Nephron progenitor cell (in vitro differentiated cells): ENCODE results near the gene TIAM2.

Source experiments
- DNase-seq: peaks from one replicate; pipeline ENCODE4 v3.0.0; 2021
- H3K27ac Mint-ChIP-seq: 2 replicates; pipeline ENCODE4 v1.8.0; 2021; ENCODE audit warnings: mild to moderate bottlenecking, moderate library complexity, mixed read lengths
- H3K27me3 Mint-ChIP-seq: 2 replicates; pipeline ENCODE4 v1.8.0; 2021; ENCODE audit warnings: mild to moderate bottlenecking, low read depth, mixed read lengths; ENCODE audit not compliant: poor library complexity
- H3K36me3 Mint-ChIP-seq: 2 replicates; pipeline ENCODE4 v1.8.0; 2021; ENCODE audit warnings: low read depth, mixed read lengths
- H3K4me1 Mint-ChIP-seq: 2 replicates; pipeline ENCODE4 v1.8.0; 2021; ENCODE audit warnings: mixed read lengths
- H3K4me3 Mint-ChIP-seq: 2 replicates; pipeline ENCODE4 v1.8.0; 2021; ENCODE audit warnings: mild to moderate bottlenecking, moderate library complexity, mixed read lengths
- H3K9me3 Mint-ChIP-seq: 2 replicates; pipeline ENCODE4 v1.8.0; 2021; ENCODE audit warnings: mild to moderate bottlenecking, moderate library complexity, mixed read lengths
- CTCF ChIP-seq: fragments of 200-600 bp; sonication (generic); IDR thresholded peaks from 2 replicates; pipeline ENCODE4 v1.5.0; 2021; ENCODE audit warnings: antibody characterized with exemption

TIAM2 gene

GRCh38 chr6:155207223-155207622 is 212.1 kb downstream of the TIAM2 start:
- Mint-ChIP-seq H3K27ac (no peak overlapping the region), H3K4me3 (no peak overlapping the region), H3K36me3 (peaks cover 7% of the 10 kb centered on the region), H3K4me1 (peaks cover 26% of the 10 kb centered on the region), H3K27me3 (no peaks in the 10 kb centered on the region), H3K9me3 (no peaks in the 10 kb centered on the region)
- no peak for DNase-seq
- TF ChIP-seq CTCF, result no peak

- Mint-ChIP-seq H3K4me3 (no peak overlapping the region), H3K4me1 (peaks cover 40% of the 10 kb centered on the region), H3K27me3 (peaks cover 3% of the 10 kb centered on the region), H3K27ac (no peak overlapping the region), H3K36me3 (peaks cover 7% of the 10 kb centered on the region), H3K9me3 (no peaks in the 10 kb centered on the region)
- TF ChIP-seq CTCF, result no peak
- no peak for DNase-seq
These were observed 217.0 kb downstream of the TIAM2 start for GRCh38 chr6:155212106-155212505.

GRCh38 chr6:155212616-155213380 is 217.7 kb downstream of the TIAM2 start:
- no peak for TF ChIP-seq CTCF
- Mint-ChIP-seq H3K27ac (no peak overlapping the region), H3K4me3 (no peak overlapping the region), H3K4me1 (peaks cover 42% of the 10 kb centered on the region), H3K9me3 (no peaks in the 10 kb centered on the region), H3K36me3 (peaks cover 7% of the 10 kb centered on the region), H3K27me3 (peaks cover 3% of the 10 kb centered on the region)
- DNase-seq, result no peak

- Mint-ChIP-seq H3K36me3 (peaks cover 7% of the 10 kb centered on the region), H3K27me3 (peaks cover 3% of the 10 kb centered on the region), H3K4me3 (no peak overlapping the region)
These were observed 218.7 kb downstream of the TIAM2 start for GRCh38 chr6:155213611-155214372.

GRCh38 chr6:155215906-155216305 is 220.8 kb downstream of the TIAM2 start:
- H3K9me3 Mint-ChIP-seq, result no peaks in the 10 kb centered on the region

More at GRCh38 chr6:155213611-155214372, 218.7 kb downstream of the TIAM2 start:
- TF ChIP-seq CTCF, result no peak
- peaks cover 38% of the 10 kb centered on the region for H3K4me1 Mint-ChIP-seq
- DNase-seq, result no peak
- no peaks in the 10 kb centered on the region for H3K9me3 Mint-ChIP-seq
- no peak overlapping the region for H3K27ac Mint-ChIP-seq

More at GRCh38 chr6:155215906-155216305, 220.8 kb downstream of the TIAM2 start:
- H3K27ac Mint-ChIP-seq, result no peak overlapping the region
- no peak for TF ChIP-seq CTCF
- H3K36me3 Mint-ChIP-seq, result peaks cover 12% of the 10 kb centered on the region
- H3K27me3 Mint-ChIP-seq, result peaks cover 3% of the 10 kb centered on the region
- no peak for DNase-seq
- peaks cover 24% of the 10 kb centered on the region for H3K4me1 Mint-ChIP-seq
- H3K4me3 Mint-ChIP-seq, result no peak overlapping the region
